HCT116 (cell line): ENCODE data around the gene RGS7. TPM values are rescaled to one million over a fixed set of nuclear protein-coding genes. Genes with fewer than 3 reads are reported as not detected.

Source experiments
- ATAC-seq: fragments of 200-7000 bp; cut with Tn5 transposase; 2 replicates; pipeline ENCODE4 v1.9.1; 2020; ENCODE audit warnings: mild to moderate bottlenecking, moderate library complexity
- BruUV-seq: library from RNA; stranded (reverse); fragments of 400-500 nt; replicated peaks from 2 replicates; lab custom pipeline; 2021; lab: Mats Ljungman, UMichigan
- CTCF ChIA-PET: fragments of 300-600 bp; sonication (Branson Sonifier 250); formaldehyde crosslinking; loops from one replicate; lab custom pipeline; 2021; ENCODE audit warnings: antibody characterized with exemption; lab: Charles Lee
- POLR2A ChIA-PET: fragments of 300-600, 350-600 bp; sonication (Branson Sonifier 250); formaldehyde crosslinking; loops from one replicate; lab custom pipeline; 2021; ENCODE audit warnings: antibody characterized with exemption; lab: Charles Lee
- RAD21 ChIA-PET, 2 experiments: fragments of 300-600 bp; sonication (Branson Sonifier 250); formaldehyde crosslinking; loops; one replicate each; lab custom pipeline; 2023; ENCODE audit warnings: low total read pairs in 2 of 2; ENCODE audit not compliant: uncharacterized antibody in 2 of 2, unreplicated experiment in 2 of 2, low non-redundant PET in 1 of 2; lab: Charles Lee
- DNase-seq: peaks from one replicate; pipeline ENCODE4 v3.0.0-alpha.2; 2010; ENCODE audit warnings: low read depth, low spot score
- H2AFZ ChIP-seq: fragments of 200-600 bp; shearing (Covaris generic), sonication (generic); 2 replicates; pipeline ENCODE4 v1.6.1; 2017; ENCODE audit warnings: low read depth, mixed run types, mixed read lengths, antibody characterized with exemption, low read length; ENCODE audit not compliant: poor library complexity, severe bottlenecking
- H3K27ac ChIP-seq: 2 replicates; pipeline ENCODE4 v1.5.1; 2012; ENCODE audit warnings: low read depth, low read length
- H3K27me3 ChIP-seq: fragments of 200-600 bp; sonication (generic); 2 replicates; pipeline ENCODE4 v1.6.1; 2016; ENCODE audit warnings: mixed run types, low read length, mixed read lengths; ENCODE audit not compliant: insufficient read depth
- H3K36me3 ChIP-seq, 2 experiments: fragments of 200-500 bp in 1 of 2; fragments of 200-600 bp in 1 of 2; sonication (Bioruptor generic) in 1 of 2; sonication (generic) in 1 of 2; 2 replicates each; pipeline versions ENCODE4 v1.5.1 to v1.6.1; 2014 to 2016; ENCODE audit warnings: low read length in 2 of 2, inconsistent platforms in 1 of 2, mixed read lengths in 1 of 2, mixed run types in 1 of 2; ENCODE audit not compliant: insufficient read depth in 2 of 2, control insufficient read depth in 1 of 2
- H3K4me1 ChIP-seq, 2 experiments: fragments of 200-600 bp in 1 of 2; sonication (generic) in 1 of 2; 2 replicates each; pipeline versions ENCODE4 v1.5.1 to v1.6.1; 2012 to 2017; ENCODE audit warnings: low read length in 2 of 2, inconsistent platforms in 1 of 2, mild to moderate bottlenecking in 1 of 2, mixed read lengths in 1 of 2, mixed run types in 1 of 2, moderate library complexity in 1 of 2; ENCODE audit not compliant: insufficient read depth in 2 of 2, control insufficient read depth in 1 of 2
- H3K4me2 ChIP-seq: fragments of 200-600 bp; sonication (generic); 2 replicates; pipeline ENCODE4 v1.6.1; 2017; ENCODE audit warnings: mixed run types, low read length, mixed read lengths
- H3K4me3 ChIP-seq, 2 experiments: fragments of 200-600 bp in 1 of 2; sonication (generic) in 1 of 2; replicated peaks in 1 of 2; 2 replicates each; pipeline ENCODE4 v1.5.1; 2011 to 2016; ENCODE audit warnings: low read length in 2 of 2, control low read depth in 1 of 2, low read depth in 1 of 2, mild to moderate bottlenecking in 1 of 2, mixed read lengths in 1 of 2, mixed run types in 1 of 2
- H3K79me2 ChIP-seq: fragments of 200-600 bp; sonication (generic); 2 replicates; pipeline ENCODE4 v1.6.1; 2017; ENCODE audit warnings: mild to moderate bottlenecking, mixed run types, low read length, moderate library complexity, mixed read lengths; ENCODE audit not compliant: insufficient read depth
- H3K9ac ChIP-seq: fragments of 200-600 bp; sonication (generic); 2 replicates; pipeline ENCODE4 v1.6.1; 2016; ENCODE audit warnings: low read length, mixed read lengths
- H3K9me2 ChIP-seq: fragments of 200-600 bp; sonication (generic), shearing (Covaris generic); 2 replicates; pipeline ENCODE4 v1.6.1; 2017; ENCODE audit warnings: mixed run types, mild to moderate bottlenecking, moderate library complexity; ENCODE audit not compliant: insufficient read depth
- H3K9me3 ChIP-seq, 2 experiments: fragments of 200-500 bp in 1 of 2; fragments of 200-600 bp in 1 of 2; sonication (Bioruptor generic) in 1 of 2; sonication (generic) in 1 of 2; 2 replicates each; pipeline ENCODE4 v1.6.1; 2014 to 2017; ENCODE audit warnings: low read length in 2 of 2, mixed read lengths in 2 of 2, inconsistent platforms in 1 of 2, low read depth in 1 of 2, mild to moderate bottlenecking in 1 of 2, mixed run types in 1 of 2, moderate library complexity in 1 of 2; ENCODE audit not compliant: control insufficient read depth in 1 of 2, insufficient read depth in 1 of 2
- H4K20me1 ChIP-seq: fragments of 200-600 bp; sonication (generic), shearing (Covaris generic); 2 replicates; pipeline ENCODE4 v1.6.1; 2017; ENCODE audit warnings: mixed run types, mild to moderate bottlenecking, moderate library complexity; ENCODE audit not compliant: insufficient read depth
- ATF3 ChIP-seq: IDR thresholded peaks from 2 replicates; pipeline ENCODE4 v1.6.1; 2012
- CBX3 ChIP-seq: IDR thresholded peaks from 2 replicates; pipeline ENCODE4 v1.6.1; 2012; ENCODE audit warnings: low read depth
- CEBPB ChIP-seq: IDR thresholded peaks from 2 replicates; pipeline ENCODE4 v1.6.1; 2012; ENCODE audit warnings: low read depth
- ELF1 ChIP-seq: IDR thresholded peaks from 2 replicates; pipeline ENCODE4 v1.6.1; 2012; ENCODE audit warnings: low read depth, borderline replicate concordance
- EZH2 ChIP-seq: fragments of 200-600 bp; sonication (generic); IDR thresholded peaks from 2 replicates; pipeline ENCODE4 v1.6.1; 2017; ENCODE audit warnings: antibody characterized with exemption, mixed run types
- EZH2phosphoT487 ChIP-seq: fragments of 200-600 bp; IDR thresholded peaks from 2 replicates; pipeline ENCODE4 v1.6.1; 2018; ENCODE audit warnings: antibody characterized with exemption, borderline replicate concordance
- FOSL1 ChIP-seq: IDR thresholded peaks from 2 replicates; pipeline ENCODE4 v1.6.1; 2012; ENCODE audit warnings: low read depth
- POLR2A ChIP-seq: IDR thresholded peaks from 2 replicates; pipeline ENCODE4 v1.7.0; 2011; ENCODE audit warnings: borderline replicate concordance; ENCODE audit not compliant: insufficient read depth, insufficient read length; ENCODE audit errors: extremely low read depth
- POLR2AphosphoS5 ChIP-seq: IDR thresholded peaks from 2 replicates; pipeline ENCODE4 v1.6.1; 2011; ENCODE audit warnings: mild to moderate bottlenecking, low read depth, low read length, moderate library complexity
- RAD21 ChIP-seq: IDR thresholded peaks from 2 replicates; pipeline ENCODE4 v1.6.1; 2012; ENCODE audit warnings: low read depth, mild to moderate bottlenecking
- SIN3A ChIP-seq: IDR thresholded peaks from 2 replicates; pipeline ENCODE4 v1.6.1; 2012; ENCODE audit warnings: low read depth
- ZFX ChIP-seq: fragments of 450-650 bp; IDR thresholded peaks from 2 replicates; pipeline ENCODE4 v1.6.1; 2017
- ZNF274 ChIP-seq: fragments of 200-500 bp; sonication (Bioruptor generic); IDR thresholded peaks from 2 replicates; pipeline ENCODE4 v1.6.1; 2014; ENCODE audit warnings: mild to moderate bottlenecking, low read depth, low read length, inconsistent platforms
- intact Hi-C: fragments of 100-400 bp; cut with micrococcal nuclease; formaldehyde crosslinking; loops from 2 replicates; pipeline ENCODE4 v1.10.0; 2022
- total RNA-seq: library from RNA; stranded (reverse); gene quantifications from one replicate; pipeline ENCODE4 v1.2.1, GENCODE V29; 2021; ENCODE audit not compliant: unreplicated experiment
- TF ChIP-seq, protein P1 (sequence below): IDR thresholded peaks from 2 replicates; pipeline ENCODE4 v1.6.1; 2011; ENCODE audit warnings: mild to moderate bottlenecking, low read length, moderate library complexity; ENCODE audit not compliant: insufficient replicate concordance; ENCODE audit errors: extremely low read depth
- TF ChIP-seq, protein P2 (sequence below), 3 experiments: fragments of 200-600 bp in 1 of 3; sonication (generic) in 1 of 3; IDR thresholded peaks in 2 of 3; conservative IDR thresholded peaks in 1 of 3; 2 replicates each; pipeline ENCODE4 v1.5.1; 2012 to 2017; ENCODE audit warnings: low read depth in 2 of 3, low read length in 2 of 3, antibody characterized with exemption in 1 of 3, borderline replicate concordance in 1 of 3, control low read depth in 1 of 3, mild to moderate bottlenecking in 1 of 3, mixed read lengths in 1 of 3, mixed run types in 1 of 3, moderate library complexity in 1 of 3; ENCODE audit not compliant: insufficient read depth in 1 of 3
- TF ChIP-seq, protein P3 (sequence below): IDR thresholded peaks from 2 replicates; pipeline ENCODE4 v1.6.1; 2012

Gene RGS7
- total RNA-seq, 1 experiment from 2014 or later: not detected

- BruUV-seq: no TSS peak
- no peak for TF ChIP-seq ELF1
- TF ChIP-seq ZFX: no peak
- no peak for TF ChIP-seq CBX3
- no peak for TF ChIP-seq POLR2A
- TF ChIP-seq RAD21: no peak
- TF ChIP-seq, protein P1, sequence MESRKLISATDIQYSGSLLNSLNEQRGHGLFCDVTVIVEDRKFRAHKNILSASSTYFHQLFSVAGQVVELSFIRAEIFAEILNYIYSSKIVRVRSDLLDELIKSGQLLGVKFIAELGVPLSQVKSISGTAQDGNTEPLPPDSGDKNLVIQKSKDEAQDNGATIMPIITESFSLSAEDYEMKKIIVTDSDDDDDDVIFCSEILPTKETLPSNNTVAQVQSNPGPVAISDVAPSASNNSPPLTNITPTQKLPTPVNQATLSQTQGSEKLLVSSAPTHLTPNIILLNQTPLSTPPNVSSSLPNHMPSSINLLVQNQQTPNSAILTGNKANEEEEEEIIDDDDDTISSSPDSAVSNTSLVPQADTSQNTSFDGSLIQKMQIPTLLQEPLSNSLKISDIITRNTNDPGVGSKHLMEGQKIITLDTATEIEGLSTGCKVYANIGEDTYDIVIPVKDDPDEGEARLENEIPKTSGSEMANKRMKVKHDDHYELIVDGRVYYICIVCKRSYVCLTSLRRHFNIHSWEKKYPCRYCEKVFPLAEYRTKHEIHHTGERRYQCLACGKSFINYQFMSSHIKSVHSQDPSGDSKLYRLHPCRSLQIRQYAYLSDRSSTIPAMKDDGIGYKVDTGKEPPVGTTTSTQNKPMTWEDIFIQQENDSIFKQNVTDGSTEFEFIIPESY: no peak
- TF ChIP-seq POLR2AphosphoS5: no peak
- no peak for TF ChIP-seq ATF3
- TF ChIP-seq ZNF274: no peak
- TF ChIP-seq EZH2: no peak
- no peak for TF ChIP-seq FOSL1
- no peak for TF ChIP-seq SIN3A
- TF ChIP-seq CEBPB: no peak
- TF ChIP-seq, protein P2, sequence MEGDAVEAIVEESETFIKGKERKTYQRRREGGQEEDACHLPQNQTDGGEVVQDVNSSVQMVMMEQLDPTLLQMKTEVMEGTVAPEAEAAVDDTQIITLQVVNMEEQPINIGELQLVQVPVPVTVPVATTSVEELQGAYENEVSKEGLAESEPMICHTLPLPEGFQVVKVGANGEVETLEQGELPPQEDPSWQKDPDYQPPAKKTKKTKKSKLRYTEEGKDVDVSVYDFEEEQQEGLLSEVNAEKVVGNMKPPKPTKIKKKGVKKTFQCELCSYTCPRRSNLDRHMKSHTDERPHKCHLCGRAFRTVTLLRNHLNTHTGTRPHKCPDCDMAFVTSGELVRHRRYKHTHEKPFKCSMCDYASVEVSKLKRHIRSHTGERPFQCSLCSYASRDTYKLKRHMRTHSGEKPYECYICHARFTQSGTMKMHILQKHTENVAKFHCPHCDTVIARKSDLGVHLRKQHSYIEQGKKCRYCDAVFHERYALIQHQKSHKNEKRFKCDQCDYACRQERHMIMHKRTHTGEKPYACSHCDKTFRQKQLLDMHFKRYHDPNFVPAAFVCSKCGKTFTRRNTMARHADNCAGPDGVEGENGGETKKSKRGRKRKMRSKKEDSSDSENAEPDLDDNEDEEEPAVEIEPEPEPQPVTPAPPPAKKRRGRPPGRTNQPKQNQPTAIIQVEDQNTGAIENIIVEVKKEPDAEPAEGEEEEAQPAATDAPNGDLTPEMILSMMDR (IDR thresholded peaks at IDR 0.05 in 2 of 3, conservative IDR thresholded peaks at IDR 0.05 in 1 of 3; ENCODE audit: borderline replicate concordance in 1 of 3, insufficient read depth in 1 of 3, low read depth in 2 of 3, low read length in 2 of 3): no peak
- TF ChIP-seq EZH2phosphoT487: no peak
- TF ChIP-seq, protein P3, sequence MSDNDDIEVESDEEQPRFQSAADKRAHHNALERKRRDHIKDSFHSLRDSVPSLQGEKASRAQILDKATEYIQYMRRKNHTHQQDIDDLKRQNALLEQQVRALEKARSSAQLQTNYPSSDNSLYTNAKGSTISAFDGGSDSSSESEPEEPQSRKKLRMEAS: no peak
- intact Hi-C loops: no loop called here
- Histone ChIP-seq H3K9ac (no peak overlapping the region), H3K79me2 (no peaks in the 10 kb centered on the region), H3K27me3 (no peaks in the 10 kb centered on the region), H3K27ac (no peak overlapping the region), H3K4me1 (no peaks in the 10 kb centered on the region), H3K4me3 (no peak overlapping the region), H3K36me3 (no peaks in the 10 kb centered on the region), H3K4me2 (no peak overlapping the region), H3K9me2 (no peaks in the 10 kb centered on the region), H3K9me3 (peaks cover 6 to 7% of the 10 kb centered on the region in 2 experiments; a peak in 2 of 4 replicates), H2AFZ (no peak overlapping the region), H4K20me1 (no peaks in the 10 kb centered on the region)
- DNase-seq: no peak
- ChIA-PET RAD21 (no interaction called here), POLR2A (no interaction called here), CTCF (no interaction called here)
- no peak for ATAC-seq
These were observed 220.6 kb downstream of the RGS7 start for GRCh38 chr1:241136389-241136788.
